Ishikawa (cell line): ENCODE measurements around the gene KLF15.

ENCODE experiments used
- CEBPB ChIP-seq: IDR thresholded peaks from 2 replicates; pipeline ENCODE4 v1.6.1; 2012
- EP300 ChIP-seq: IDR thresholded peaks from 2 replicates; pipeline ENCODE4 v1.6.1; 2012; ENCODE audit warnings: borderline replicate concordance
- FOXM1 ChIP-seq: IDR thresholded peaks from 2 replicates; pipeline ENCODE4 v1.6.1; 2012; ENCODE audit warnings: low read depth, borderline replicate concordance
- RAD21 ChIP-seq: IDR thresholded peaks from 2 replicates; pipeline ENCODE4 v1.6.1; 2012; ENCODE audit warnings: low read depth
- TAF1 ChIP-seq: IDR thresholded peaks from 2 replicates; pipeline ENCODE4 v1.6.1; 2012; ENCODE audit warnings: low read depth, mild to moderate bottlenecking
- TCF12 ChIP-seq: IDR thresholded peaks from 2 replicates; pipeline ENCODE4 v1.6.1; 2012; ENCODE audit warnings: low read depth
- TF ChIP-seq, protein P1 (sequence below): IDR thresholded peaks from 2 replicates; pipeline ENCODE4 v1.6.1; 2012
- TF ChIP-seq, protein P2 (sequence below): IDR thresholded peaks from 2 replicates; pipeline ENCODE4 v1.6.1; 2012; ENCODE audit warnings: low read depth, mild to moderate bottlenecking
- TF ChIP-seq, protein P3 (sequence below): IDR thresholded peaks from 2 replicates; pipeline ENCODE4 v1.6.1; 2012

DNA sequence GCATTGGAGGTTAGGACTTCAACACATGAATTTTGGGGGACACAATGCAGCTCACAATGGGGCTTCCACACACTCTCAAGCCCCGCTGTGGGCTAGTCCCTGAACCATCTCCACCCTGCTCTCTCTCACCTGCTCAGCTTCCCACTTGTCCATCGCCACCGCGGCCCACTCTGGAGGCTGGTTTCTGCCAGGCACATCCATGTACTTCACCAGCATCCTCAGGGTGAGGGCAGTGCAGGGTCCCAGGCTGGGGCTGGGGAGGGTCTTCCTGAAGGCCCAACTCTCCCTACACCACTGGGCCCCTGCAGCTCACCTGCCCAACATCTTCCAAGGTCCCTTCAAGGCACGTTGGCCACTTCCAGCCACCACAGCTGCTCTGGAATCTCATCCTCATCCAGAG lies 46.4 kb downstream of the KLF15 start:
- TF ChIP-seq TCF12 (no peak), RAD21 (no peak), TAF1 (no peak), EP300 (no peak), FOXM1 (no peak), CEBPB (no peak)
- TF ChIP-seq, protein P1, sequence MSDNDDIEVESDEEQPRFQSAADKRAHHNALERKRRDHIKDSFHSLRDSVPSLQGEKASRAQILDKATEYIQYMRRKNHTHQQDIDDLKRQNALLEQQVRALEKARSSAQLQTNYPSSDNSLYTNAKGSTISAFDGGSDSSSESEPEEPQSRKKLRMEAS, result no peak
- TF ChIP-seq, protein P2, sequence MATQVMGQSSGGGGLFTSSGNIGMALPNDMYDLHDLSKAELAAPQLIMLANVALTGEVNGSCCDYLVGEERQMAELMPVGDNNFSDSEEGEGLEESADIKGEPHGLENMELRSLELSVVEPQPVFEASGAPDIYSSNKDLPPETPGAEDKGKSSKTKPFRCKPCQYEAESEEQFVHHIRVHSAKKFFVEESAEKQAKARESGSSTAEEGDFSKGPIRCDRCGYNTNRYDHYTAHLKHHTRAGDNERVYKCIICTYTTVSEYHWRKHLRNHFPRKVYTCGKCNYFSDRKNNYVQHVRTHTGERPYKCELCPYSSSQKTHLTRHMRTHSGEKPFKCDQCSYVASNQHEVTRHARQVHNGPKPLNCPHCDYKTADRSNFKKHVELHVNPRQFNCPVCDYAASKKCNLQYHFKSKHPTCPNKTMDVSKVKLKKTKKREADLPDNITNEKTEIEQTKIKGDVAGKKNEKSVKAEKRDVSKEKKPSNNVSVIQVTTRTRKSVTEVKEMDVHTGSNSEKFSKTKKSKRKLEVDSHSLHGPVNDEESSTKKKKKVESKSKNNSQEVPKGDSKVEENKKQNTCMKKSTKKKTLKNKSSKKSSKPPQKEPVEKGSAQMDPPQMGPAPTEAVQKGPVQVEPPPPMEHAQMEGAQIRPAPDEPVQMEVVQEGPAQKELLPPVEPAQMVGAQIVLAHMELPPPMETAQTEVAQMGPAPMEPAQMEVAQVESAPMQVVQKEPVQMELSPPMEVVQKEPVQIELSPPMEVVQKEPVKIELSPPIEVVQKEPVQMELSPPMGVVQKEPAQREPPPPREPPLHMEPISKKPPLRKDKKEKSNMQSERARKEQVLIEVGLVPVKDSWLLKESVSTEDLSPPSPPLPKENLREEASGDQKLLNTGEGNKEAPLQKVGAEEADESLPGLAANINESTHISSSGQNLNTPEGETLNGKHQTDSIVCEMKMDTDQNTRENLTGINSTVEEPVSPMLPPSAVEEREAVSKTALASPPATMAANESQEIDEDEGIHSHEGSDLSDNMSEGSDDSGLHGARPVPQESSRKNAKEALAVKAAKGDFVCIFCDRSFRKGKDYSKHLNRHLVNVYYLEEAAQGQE, result no peak
- TF ChIP-seq, protein P3, sequence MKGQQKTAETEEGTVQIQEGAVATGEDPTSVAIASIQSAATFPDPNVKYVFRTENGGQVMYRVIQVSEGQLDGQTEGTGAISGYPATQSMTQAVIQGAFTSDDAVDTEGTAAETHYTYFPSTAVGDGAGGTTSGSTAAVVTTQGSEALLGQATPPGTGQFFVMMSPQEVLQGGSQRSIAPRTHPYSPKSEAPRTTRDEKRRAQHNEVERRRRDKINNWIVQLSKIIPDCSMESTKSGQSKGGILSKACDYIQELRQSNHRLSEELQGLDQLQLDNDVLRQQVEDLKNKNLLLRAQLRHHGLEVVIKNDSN, result no peak
